Tibial artery (tissue), 4 donors: Measurements from ENCODE around the gene ZNHIT2.
"Not testable (repeated sequence)": the region's sequence is repeated elsewhere in the genome, so short reads cannot be mapped to it uniquely, and the experiment has no call there.

Experiments used
- DNase-seq, 2 donors: peaks; one replicate each; pipeline ENCODE4 v3.0.0-alpha.2; 2019
- H3K27ac ChIP-seq, 2 donors: fragments of 200-600 bp; sonication (generic) in 1 of 2; 1 replicate in 1 of 2; 2 replicates in 1 of 2; pipeline ENCODE4 v1.5.1; 2018 to 2019; ENCODE audit warnings: mild to moderate bottlenecking in 1 of 2
- H3K27me3 ChIP-seq, 2 donors: fragments of 200-600 bp; sonication (generic) in 1 of 2; one replicate each; pipeline versions ENCODE4 v1.5.1 to v1.6.0; 2016 to 2019
- H3K36me3 ChIP-seq, 3 donors: fragments of 200-600 bp; sonication (generic) in 2 of 3; one replicate each; pipeline ENCODE4 v1.5.1; 2016 to 2019; ENCODE audit warnings: mild to moderate bottlenecking in 2 of 3
- H3K4me1 ChIP-seq, 4 donors: fragments of 200-600 bp; sonication (generic) in 2 of 4; 1 replicate in 3 of 4; 2 replicates in 1 of 4; pipeline ENCODE4 v1.5.1; 2016 to 2019
- H3K4me3 ChIP-seq, 2 donors: fragments of 200-600 bp; sonication (generic) in 1 of 2; 1 replicate in 1 of 2; 2 replicates in 1 of 2; pipeline ENCODE4 v1.5.1; 2018 to 2019; ENCODE audit warnings: mild to moderate bottlenecking in 2 of 2
- H3K9me3 ChIP-seq, 3 donors: fragments of 200-600 bp; sonication (generic) in 1 of 3; one replicate each; pipeline ENCODE4 v1.5.1; 2016 to 2019
- intact Hi-C: fragments of 100-400 bp; cut with DNase I; formaldehyde crosslinking; loops from one replicate; pipeline ENCODE4 v1.15.0; 2023; ENCODE audit warnings: low total_unique reads
- TF ChIP-seq, protein P1 (sequence below), 2 experiments: fragments of 200-600 bp in 1 of 2; fragments of 450-650 bp in 1 of 2; IDR thresholded peaks; one replicate each; pipeline ENCODE4 v1.5.1; 2017 to 2019; ENCODE audit warnings: antibody characterized with exemption in 2 of 2, mild to moderate bottlenecking in 1 of 2, moderate library complexity in 1 of 2

Gene ZNHIT2

DNA sequence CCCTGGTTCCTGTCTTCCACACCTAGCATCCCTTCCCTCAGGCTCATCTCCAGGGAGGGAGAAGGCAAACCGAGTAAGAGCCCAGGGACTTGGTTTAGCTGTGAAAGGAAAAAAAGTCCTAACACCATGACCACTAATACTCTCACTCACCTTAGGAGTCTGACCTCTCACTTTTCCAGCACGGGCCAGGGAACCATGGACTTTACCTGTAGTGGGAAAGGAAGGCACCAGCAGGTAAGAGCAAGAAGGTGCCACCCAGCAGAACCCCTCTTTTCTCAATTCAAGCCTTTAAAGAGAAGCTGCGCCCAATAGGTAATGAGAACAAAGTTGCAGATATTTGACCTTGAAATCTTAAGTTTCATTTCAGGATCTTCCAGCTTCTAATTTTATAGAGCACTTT lies 3.3 kb upstream of the ZNHIT2 start:
- no peak for DNase-seq
- H3K4me3 ChIP-seq: peak overlapping the region; percentile 68 to 92
- peaks cover 33 to 63% (median 47%) of the 10 kb centered on the region in 3 donors for H3K36me3 ChIP-seq
- TF ChIP-seq, protein P1, sequence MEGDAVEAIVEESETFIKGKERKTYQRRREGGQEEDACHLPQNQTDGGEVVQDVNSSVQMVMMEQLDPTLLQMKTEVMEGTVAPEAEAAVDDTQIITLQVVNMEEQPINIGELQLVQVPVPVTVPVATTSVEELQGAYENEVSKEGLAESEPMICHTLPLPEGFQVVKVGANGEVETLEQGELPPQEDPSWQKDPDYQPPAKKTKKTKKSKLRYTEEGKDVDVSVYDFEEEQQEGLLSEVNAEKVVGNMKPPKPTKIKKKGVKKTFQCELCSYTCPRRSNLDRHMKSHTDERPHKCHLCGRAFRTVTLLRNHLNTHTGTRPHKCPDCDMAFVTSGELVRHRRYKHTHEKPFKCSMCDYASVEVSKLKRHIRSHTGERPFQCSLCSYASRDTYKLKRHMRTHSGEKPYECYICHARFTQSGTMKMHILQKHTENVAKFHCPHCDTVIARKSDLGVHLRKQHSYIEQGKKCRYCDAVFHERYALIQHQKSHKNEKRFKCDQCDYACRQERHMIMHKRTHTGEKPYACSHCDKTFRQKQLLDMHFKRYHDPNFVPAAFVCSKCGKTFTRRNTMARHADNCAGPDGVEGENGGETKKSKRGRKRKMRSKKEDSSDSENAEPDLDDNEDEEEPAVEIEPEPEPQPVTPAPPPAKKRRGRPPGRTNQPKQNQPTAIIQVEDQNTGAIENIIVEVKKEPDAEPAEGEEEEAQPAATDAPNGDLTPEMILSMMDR (IDR thresholded peaks at IDR 0.05): no peak
- peak overlapping the region; percentile 89 to 95 for H3K27ac ChIP-seq
- peaks cover 9 to 36% (median 32%) of the 10 kb centered on the region in 4 donors for H3K4me1 ChIP-seq
- no peaks in the 10 kb centered on the region for H3K9me3 ChIP-seq
- no peaks in the 10 kb centered on the region for H3K27me3 ChIP-seq
- intact Hi-C loops: no loop called here

DNA sequence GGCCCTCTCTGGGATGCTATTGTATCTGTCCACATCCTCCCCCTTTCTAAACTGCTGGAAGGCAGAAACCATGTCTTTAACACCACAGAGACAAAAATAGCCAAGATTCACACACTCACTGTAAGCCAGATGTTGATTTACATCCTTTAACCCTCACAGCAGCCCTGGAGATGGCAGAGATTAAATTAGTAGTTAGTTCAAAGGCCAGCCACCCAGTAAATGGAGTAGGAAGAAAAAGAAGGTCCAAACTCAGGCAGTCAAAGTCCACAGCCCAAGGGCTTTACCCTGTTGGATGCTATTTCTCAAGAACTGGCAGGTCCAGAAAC lies 2.1 kb upstream of the ZNHIT2 start:
- TF ChIP-seq, protein P1 (IDR thresholded peaks at IDR 0.05): no peak
- H3K4me1 ChIP-seq: peaks cover 9 to 41% (median 34%) of the 10 kb centered on the region in 4 donors
- H3K36me3 ChIP-seq: peaks cover 21 to 62% (median 38%) of the 10 kb centered on the region in 3 donors
- intact Hi-C loops: loop anchor here (5.0 to 10.0 kb wide), 2 partner anchors 107 to 195 kb away; partner anchors contain the start of genes ARL2 and PPP2R5B
- no peaks in the 10 kb centered on the region for H3K27me3 ChIP-seq
- H3K9me3 ChIP-seq: no peaks in the 10 kb centered on the region
- DNase-seq: no peak
- H3K4me3 ChIP-seq: no peak overlapping the region
- no peak overlapping the region for H3K27ac ChIP-seq

DNA sequence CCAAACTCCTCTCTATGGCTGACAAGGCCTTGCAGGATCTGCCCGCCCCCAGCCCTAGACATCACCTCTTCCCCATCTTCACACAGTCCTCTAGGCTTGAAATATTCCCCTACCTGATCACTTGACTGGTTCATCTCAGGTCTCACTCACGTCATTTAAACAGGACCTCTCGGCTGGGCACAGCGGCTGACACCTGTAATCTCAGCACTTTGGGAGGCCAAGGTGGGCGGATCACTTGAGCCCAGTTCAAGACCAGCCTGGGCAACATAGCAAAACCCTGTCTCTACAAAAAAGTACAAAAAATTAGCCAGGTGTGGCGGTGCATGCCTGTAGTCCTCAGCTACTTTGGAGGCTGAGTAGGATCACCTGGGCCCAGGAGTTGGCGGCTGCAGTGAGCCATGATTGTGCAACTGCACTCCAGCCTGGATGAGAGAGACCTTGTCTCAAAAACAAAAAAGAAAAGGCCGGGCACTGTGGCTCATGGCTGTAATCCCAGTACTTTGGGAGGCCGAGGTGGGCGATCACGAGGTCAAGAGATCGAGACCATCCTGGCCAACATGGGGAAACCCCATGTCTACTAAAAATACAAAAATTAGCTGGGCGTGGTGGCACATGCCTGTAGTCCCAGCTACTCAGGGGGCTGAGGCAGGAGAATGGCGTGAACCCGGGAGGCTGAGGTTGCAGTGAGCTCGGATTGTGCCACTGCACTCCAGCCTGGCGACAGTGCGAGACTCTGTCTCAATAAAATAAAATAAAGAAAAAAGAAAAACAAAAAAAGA lies 1.6 kb upstream of the ZNHIT2 start:
- not testable (repeated sequence) for DNase-seq, H3K4me3 ChIP-seq, H3K9me3 ChIP-seq, H3K27me3 ChIP-seq
- peaks cover 9 to 41% (median 34%) of the 10 kb centered on the region in 4 donors for H3K4me1 ChIP-seq
- intact Hi-C loops: loop anchor here (5.0 to 10.0 kb wide), 2 partner anchors 107 to 194 kb away; partner anchors contain the start of genes ARL2 and PPP2R5B
- peaks cover 18 to 57% (median 38%) of the 10 kb centered on the region in 3 donors for H3K36me3 ChIP-seq
- H3K27ac ChIP-seq: peak overlapping the region in 1 of 2 donors; percentile 53

DNA sequence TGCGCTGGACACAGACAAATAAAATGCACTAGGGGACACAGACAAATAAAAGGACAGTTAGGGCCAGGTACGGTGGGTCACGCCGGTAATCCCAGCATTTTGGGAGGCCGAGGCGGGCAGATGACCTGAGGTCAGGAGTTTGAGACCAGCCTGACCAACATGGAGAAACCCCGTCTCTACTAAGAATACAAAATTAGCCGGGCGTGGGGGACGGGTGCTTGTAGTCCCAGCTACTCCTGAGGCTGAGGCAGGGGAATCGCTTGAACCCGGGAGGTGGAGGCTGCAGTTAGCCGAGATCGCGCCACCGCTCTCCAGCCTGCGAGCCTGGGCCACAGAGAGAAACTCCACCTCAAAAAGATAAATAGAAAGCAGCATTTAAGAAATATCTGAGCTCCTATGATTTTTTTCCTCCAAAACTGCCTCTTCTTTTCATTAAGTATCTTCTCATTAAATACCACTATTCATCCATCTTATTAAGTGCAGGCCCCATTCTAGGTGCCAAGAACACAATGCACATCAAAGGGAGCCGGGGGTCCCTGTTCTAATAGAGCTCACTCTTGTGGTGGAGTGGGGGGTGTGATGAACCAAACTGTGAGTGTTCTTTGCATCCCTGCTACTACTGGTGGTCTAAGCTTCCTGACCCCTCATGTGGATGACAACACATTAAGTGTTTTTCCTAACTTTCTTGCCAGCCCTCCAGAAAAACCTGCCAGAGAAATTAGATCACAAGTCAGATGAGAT lies 766 bp upstream of the ZNHIT2 start:
- peak in 1 of 2 donors; percentile 13 for DNase-seq
- intact Hi-C loops: loop anchor here (5.0 to 10.0 kb wide), 2 partner anchors 106 to 193 kb away; partner anchors contain the start of genes ARL2 and PPP2R5B
- Histone ChIP-seq H3K36me3 (peaks cover 18 to 53% (median 38%) of the 10 kb centered on the region in 3 donors), H3K4me1 (peaks cover 9 to 41% (median 37%) of the 10 kb centered on the region in 4 donors), H3K4me3 (no peak overlapping the region), H3K27ac (peak overlapping the region; percentile 19 to 53), H3K27me3 (no peaks in the 10 kb centered on the region), H3K9me3 (no peaks in the 10 kb centered on the region)
- TF ChIP-seq, protein P1 (IDR thresholded peaks at IDR 0.05): no peak

GRCh38 chr11:65116370-65117205 lies 913 bp downstream of the ZNHIT2 start:
- Histone ChIP-seq H3K36me3 (peaks cover 18 to 53% (median 38%) of the 10 kb centered on the region in 3 donors), H3K9me3 (no peaks in the 10 kb centered on the region), H3K4me3 (peak overlapping the region; percentile 61 to 81), H3K27me3 (no peaks in the 10 kb centered on the region), H3K27ac (peak overlapping the region; percentile 76 to 85), H3K4me1 (peaks cover 13 to 50% (median 46%) of the 10 kb centered on the region in 4 donors)
- TF ChIP-seq, protein P1 (IDR thresholded peaks at IDR 0.05): no peak
- peak in 1 of 2 donors; percentile 69 for DNase-seq
- intact Hi-C loops: loop anchor here (5.0 to 10.0 kb wide), 2 partner anchors 104 to 192 kb away; partner anchors contain the start of genes ARL2 and PPP2R5B
